Measurements from ENCODE around the gene GALNT14.

DNA sequence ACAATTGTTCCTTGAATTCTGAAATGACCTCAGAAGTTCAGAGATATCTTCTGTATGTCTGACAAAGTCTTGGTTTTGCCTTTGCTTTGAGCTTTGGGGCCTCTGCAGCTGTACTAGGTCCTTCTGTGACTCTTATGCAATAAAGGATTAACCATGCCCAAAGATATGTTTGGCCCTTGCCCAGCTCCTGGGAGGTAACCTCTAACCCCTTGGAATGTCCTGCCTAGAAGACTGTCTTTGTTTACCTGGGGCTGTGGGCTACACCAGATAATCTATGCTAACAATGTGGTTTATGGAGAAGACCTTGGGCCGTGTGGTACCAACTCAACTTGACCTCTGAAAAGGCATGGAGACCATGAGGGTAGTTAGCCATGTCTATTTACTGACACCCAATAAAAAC lies 190.1 kb downstream of the GALNT14 start:
- TF ChIP-seq, protein P1, sequence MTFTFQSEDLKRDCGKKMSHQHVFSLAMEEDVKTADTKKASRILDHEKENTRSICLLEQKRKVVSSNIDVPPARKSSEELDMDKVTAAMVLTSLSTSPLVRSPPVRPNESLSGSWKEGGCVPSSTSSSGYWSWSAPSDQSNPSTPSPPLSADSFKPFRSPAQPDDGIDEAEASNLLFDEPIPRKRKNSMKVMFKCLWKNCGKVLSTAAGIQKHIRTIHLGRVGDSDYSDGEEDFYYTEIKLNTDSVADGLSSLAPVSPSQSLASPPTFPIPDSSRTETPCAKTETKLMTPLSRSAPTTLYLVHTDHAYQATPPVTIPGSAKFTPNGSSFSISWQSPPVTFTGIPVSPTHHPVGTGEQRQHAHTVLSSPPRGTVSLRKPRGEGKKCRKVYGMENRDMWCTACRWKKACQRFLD (tag by site-specific recombination; IDR thresholded peaks at IDR 0.05), result no peak
- TF ChIP-seq, protein P2, sequence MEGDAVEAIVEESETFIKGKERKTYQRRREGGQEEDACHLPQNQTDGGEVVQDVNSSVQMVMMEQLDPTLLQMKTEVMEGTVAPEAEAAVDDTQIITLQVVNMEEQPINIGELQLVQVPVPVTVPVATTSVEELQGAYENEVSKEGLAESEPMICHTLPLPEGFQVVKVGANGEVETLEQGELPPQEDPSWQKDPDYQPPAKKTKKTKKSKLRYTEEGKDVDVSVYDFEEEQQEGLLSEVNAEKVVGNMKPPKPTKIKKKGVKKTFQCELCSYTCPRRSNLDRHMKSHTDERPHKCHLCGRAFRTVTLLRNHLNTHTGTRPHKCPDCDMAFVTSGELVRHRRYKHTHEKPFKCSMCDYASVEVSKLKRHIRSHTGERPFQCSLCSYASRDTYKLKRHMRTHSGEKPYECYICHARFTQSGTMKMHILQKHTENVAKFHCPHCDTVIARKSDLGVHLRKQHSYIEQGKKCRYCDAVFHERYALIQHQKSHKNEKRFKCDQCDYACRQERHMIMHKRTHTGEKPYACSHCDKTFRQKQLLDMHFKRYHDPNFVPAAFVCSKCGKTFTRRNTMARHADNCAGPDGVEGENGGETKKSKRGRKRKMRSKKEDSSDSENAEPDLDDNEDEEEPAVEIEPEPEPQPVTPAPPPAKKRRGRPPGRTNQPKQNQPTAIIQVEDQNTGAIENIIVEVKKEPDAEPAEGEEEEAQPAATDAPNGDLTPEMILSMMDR (tag by site-specific recombination; IDR thresholded peaks at IDR 0.05), result no peak
- no peak for TF ChIP-seq ZNF248 (tag by site-specific recombination; IDR thresholded peaks at IDR 0.05)
- TF ChIP-seq, protein P3, sequence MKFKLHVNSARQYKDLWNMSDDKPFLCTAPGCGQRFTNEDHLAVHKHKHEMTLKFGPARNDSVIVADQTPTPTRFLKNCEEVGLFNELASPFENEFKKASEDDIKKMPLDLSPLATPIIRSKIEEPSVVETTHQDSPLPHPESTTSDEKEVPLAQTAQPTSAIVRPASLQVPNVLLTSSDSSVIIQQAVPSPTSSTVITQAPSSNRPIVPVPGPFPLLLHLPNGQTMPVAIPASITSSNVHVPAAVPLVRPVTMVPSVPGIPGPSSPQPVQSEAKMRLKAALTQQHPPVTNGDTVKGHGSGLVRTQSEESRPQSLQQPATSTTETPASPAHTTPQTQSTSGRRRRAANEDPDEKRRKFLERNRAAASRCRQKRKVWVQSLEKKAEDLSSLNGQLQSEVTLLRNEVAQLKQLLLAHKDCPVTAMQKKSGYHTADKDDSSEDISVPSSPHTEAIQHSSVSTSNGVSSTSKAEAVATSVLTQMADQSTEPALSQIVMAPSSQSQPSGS (tag by site-specific recombination; IDR thresholded peaks at IDR 0.05; ENCODE audit: low read depth), result no peak
- no peak for TF ChIP-seq ZNF324 (tag by site-specific recombination; IDR thresholded peaks at IDR 0.05)
